Choroid plexus epithelial cell (primary cell): ENCODE results near the gene SIX5.
A peak's percentile ranks its signal among the peaks of the same experiment; 100 is the strongest.

Experiments used
- DNase-seq: peaks from one replicate; pipeline ENCODE4 v3.0.0-alpha.2; 2010; ENCODE audit warnings: low read depth
- H3K4me3 ChIP-seq: 2 replicates; pipeline ENCODE4 v1.5.1; 2011; ENCODE audit warnings: low read depth, mild to moderate bottlenecking, control low read depth, low read length, moderate library complexity
- CTCF ChIP-seq: conservative IDR thresholded peaks from 2 replicates; pipeline ENCODE4 v1.5.1; 2011; ENCODE audit warnings: low read depth, mild to moderate bottlenecking, control low read depth, inconsistent platforms, low read length, moderate library complexity

Gene SIX5

GRCh38 chr19:45793178-45793564 lies 24.1 kb upstream of the SIX5 start:
- DNase-seq: no peak
- TF ChIP-seq CTCF: no peak
- no peak overlapping the region for H3K4me3 ChIP-seq

GRCh38 chr19:45792470-45793177 lies 23.6 kb upstream of the SIX5 start, which contains the start of gene DMWD:
Gene DMWD, minus strand, starts transcription at chr19:45792845. Its CDS starts 89 bp downstream, at chr19:45792756.
- peak; percentile 99 for DNase-seq
- peak within 1 kb of the TSS; percentile 79 for H3K4me3 ChIP-seq
- no peak for TF ChIP-seq CTCF

GRCh38 chr19:45791744-45792469 lies 22.9 kb upstream of the SIX5 start:
- DNase-seq: no peak
- peak overlapping the region; percentile 79 for H3K4me3 ChIP-seq
- no peak for TF ChIP-seq CTCF

- DNase-seq: no peak
- TF ChIP-seq CTCF: no peak
- peak overlapping the region; percentile 79 for H3K4me3 ChIP-seq
Observed at GRCh38 chr19:45790942-45791341, 21.9 kb upstream of the SIX5 start.

DNA sequence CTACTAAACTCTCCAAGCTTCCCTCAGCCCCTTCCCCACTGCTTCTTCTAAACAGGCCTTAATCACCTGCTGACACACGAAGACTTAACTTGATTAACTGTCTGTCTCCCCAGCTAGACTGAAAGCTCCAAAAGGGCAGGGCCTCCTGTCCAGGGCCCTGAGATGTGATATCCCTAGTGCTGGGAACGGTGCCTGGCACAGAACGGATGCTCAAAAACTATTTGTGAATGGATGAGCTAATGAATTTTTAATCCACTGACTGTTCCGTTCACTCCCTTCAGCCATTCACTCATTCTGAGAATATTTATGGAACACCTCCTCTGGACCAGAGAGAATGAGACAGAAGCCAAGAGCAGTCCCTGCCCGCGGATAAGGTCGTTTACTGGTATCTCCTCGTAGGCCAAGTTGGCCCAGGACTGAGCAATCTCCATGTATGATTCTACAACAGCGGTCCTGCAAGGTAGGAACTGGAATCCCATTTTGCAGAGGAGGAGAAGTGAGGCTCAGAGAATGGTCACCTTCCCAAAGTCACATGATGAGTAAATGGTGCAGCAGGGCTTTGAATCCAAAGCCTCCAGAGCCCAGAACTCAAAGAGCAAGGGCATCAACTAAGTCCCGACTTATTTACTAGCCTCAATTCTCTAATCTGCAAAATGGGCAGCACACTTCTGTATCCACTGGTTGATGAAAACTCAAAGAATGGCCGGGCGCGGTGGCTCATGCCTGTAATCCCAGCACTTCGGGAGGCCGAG lies 20.2 kb upstream of the SIX5 start:
- TF ChIP-seq CTCF: no peak
- H3K4me3 ChIP-seq: no peak overlapping the region
- DNase-seq: no peak

GRCh38 chr19:45786533-45786894 lies 17.5 kb upstream of the SIX5 start:
- TF ChIP-seq CTCF: no peak

More at GRCh38 chr19:45786533-45786894, 17.5 kb upstream of the SIX5 start:
- no peak for DNase-seq
- H3K4me3 ChIP-seq: no peak overlapping the region
